Measurements from ENCODE around the gene SLF2. TPM values are rescaled to one million over a fixed set of nuclear protein-coding genes. Genes with fewer than 3 reads are reported as not detected.

SLF2 gene
- total and polyA plus RNA-seq, 9 of the 15 experiments (the other 6 are each of a cell fraction or from before 2014, with no cell fraction given), result 1.7 to 18.4 (median 7.8) TPM

DNA sequence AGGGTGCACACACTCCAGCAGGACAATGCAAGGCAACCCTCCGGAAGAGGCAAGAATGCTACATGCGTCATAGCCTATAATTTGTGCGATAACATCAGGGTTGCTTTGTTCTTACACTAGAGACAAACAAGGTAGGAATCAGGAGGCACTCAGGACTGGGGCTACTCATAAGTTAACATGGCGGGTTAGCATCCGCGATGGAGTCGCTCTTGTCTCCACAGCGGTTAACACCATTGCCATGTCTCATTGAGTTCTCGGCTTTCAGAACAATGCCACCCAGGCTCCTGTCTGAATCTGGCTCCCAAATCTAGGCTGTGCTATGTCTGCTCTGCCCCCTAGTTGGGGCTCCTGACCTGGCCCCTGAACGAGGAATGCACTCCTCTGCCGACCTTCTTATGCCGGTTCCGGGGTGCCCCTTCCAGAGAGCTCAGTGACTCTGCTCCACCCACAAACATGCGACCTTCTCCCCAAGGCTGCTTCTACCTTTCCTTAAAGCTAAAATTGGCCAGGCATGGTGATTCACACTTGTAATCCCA, 24.9 kb upstream of the SLF2 start:
- Histone ChIP-seq H3K4me2 (ENCODE audit: insufficient read depth, low read length) (no peak overlapping the region), H4K20me1 (replicated peaks; ENCODE audit: control insufficient read depth, insufficient read depth, low read length) (no peaks in the 10 kb centered on the region), H3K9ac (ENCODE audit: insufficient read depth in 1 of 2, low read depth in 2 of 2, low read length in 2 of 2) (no peak overlapping the region), H3K27me3 (ENCODE audit: control insufficient read depth in 2 of 2, insufficient read depth in 2 of 2, low read length in 2 of 2) (peaks cover 2 to 13% of the 10 kb centered on the region in 2 experiments; a peak in 3 of 5 replicates), H3K9me1 (ENCODE audit: control insufficient read depth, insufficient read depth, low read length) (no peaks in the 10 kb centered on the region), H3K27ac (ENCODE audit: extremely low read depth, low read depth, low read length) (no peak overlapping the region), H2AFZ (ENCODE audit: low read depth, low read length) (no peak overlapping the region), H3K36me3 (ENCODE audit: control insufficient read depth, insufficient read depth, low read length) (no peaks in the 10 kb centered on the region), H3K4me3 (no peak overlapping the region), H3K4me1 (replicated peaks in 1 of 2; ENCODE audit: control insufficient read depth in 2 of 2, insufficient read depth in 2 of 2, low read length in 2 of 2) (no peaks in the 10 kb centered on the region; a peak in 1 of 5 replicates), H3K9me3 (replicated peaks; ENCODE audit: control insufficient read depth, insufficient read depth, low read depth, low read length) (no peaks in the 10 kb centered on the region), H3K79me2 (ENCODE audit: control insufficient read depth, insufficient read depth, low read length) (no peaks in the 10 kb centered on the region)
- intact Hi-C loops (cut with micrococcal nuclease), result no loop called here
- CTCF ChIA-PET (ENCODE audit: low intra/inter-chr PET ratio), result no interaction called here
- DNase-seq (ENCODE audit: extremely low read depth in 1 of 4, low spot score in 3 of 4) (no peak), ATAC-seq (no peak; the same call in 2 of the 3 replicates), FAIRE-seq (no peak)
- WGBS (ENCODE audit: insufficient coverage, low coverage, missing lambda C conversion rate), result 19% methylated on average over 13 of the region's 14 CpGs
- POLR2A ChIA-PET, result interaction anchor here (0.6 to 1.1 kb wide), 3 partner anchors 10 to 274 kb away, joined by 3 to 4 read pairs (median 3); no protein-coding TSS in a partner anchor
- BruUV-seq (replicated peaks), result no TSS peak
- in situ Hi-C loops (cut with MboI), result loop anchor here (25.0 kb wide), 1 partner anchor 551 kb away; the partner anchor contains the start of genes PKD2L1 and SCD
- TF ChIP-seq SIRT6 (IDR thresholded peaks at IDR 0.05; ENCODE audit: low read depth, low read length) (no peak), SMAD3 (CRISPR knock-in tag; conservative IDR thresholded peaks at IDR 0.05) (0 out of 2 replicates have a peak, but pooled peaks have one; percentile 34), LARP7 (IDR thresholded peaks at IDR 0.05) (no peak), HEY1 (CRISPR knock-in tag; IDR thresholded peaks at IDR 0.05; ENCODE audit: borderline replicate concordance) (no peak), ZNF699 (CRISPR knock-in tag; IDR thresholded peaks at IDR 0.05; ENCODE audit: insufficient replicate concordance) (no peak), CEBPG (CRISPR knock-in tag; IDR thresholded peaks at IDR 0.05) (no peak), CEBPG (tag; conservative IDR thresholded peaks at IDR 0.05 in 1 of 2, IDR thresholded peaks at IDR 0.05 in 1 of 2) (0 out of 4 replicates have a peak, but pooled peaks of 1 of the 2 experiments have one; percentile 50), ZNF197 (CRISPR knock-in tag; IDR thresholded peaks at IDR 0.05; ENCODE audit: low read depth) (peak; percentile 81), NR4A1 (CRISPR knock-in tag; IDR thresholded peaks at IDR 0.05) (no peak), NR4A1 (tag; IDR thresholded peaks at IDR 0.05) (peak; percentile 45; the same call in 1 of the 2 replicates), ZNF766 (CRISPR knock-in tag; conservative IDR thresholded peaks at IDR 0.05) (peak; percentile 64; the same call in 1 of the 2 replicates), ETV1 (tag; conservative IDR thresholded peaks at IDR 0.05; ENCODE audit: low read depth) (0 out of 2 replicates have a peak, but pooled peaks have one; percentile 28), SOX6 (IDR thresholded peaks at IDR 0.05) (peak; percentile 69; the same call in 1 of the 2 replicates), ZNF239 (CRISPR knock-in tag; IDR thresholded peaks at IDR 0.05) (peak; percentile 22; the same call in 1 of the 2 replicates)
- TF ChIP-seq, protein P1, sequence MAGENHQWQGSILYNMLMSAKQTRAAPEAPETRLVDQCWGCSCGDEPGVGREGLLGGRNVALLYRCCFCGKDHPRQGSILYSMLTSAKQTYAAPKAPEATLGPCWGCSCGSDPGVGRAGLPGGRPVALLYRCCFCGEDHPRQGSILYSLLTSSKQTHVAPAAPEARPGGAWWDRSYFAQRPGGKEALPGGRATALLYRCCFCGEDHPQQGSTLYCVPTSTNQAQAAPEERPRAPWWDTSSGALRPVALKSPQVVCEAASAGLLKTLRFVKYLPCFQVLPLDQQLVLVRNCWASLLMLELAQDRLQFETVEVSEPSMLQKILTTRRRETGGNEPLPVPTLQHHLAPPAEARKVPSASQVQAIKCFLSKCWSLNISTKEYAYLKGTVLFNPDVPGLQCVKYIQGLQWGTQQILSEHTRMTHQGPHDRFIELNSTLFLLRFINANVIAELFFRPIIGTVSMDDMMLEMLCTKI (IDR thresholded peaks at IDR 0.05; ENCODE audit: partially characterized antibody), result no peak
- TF ChIP-seq, protein P2, sequence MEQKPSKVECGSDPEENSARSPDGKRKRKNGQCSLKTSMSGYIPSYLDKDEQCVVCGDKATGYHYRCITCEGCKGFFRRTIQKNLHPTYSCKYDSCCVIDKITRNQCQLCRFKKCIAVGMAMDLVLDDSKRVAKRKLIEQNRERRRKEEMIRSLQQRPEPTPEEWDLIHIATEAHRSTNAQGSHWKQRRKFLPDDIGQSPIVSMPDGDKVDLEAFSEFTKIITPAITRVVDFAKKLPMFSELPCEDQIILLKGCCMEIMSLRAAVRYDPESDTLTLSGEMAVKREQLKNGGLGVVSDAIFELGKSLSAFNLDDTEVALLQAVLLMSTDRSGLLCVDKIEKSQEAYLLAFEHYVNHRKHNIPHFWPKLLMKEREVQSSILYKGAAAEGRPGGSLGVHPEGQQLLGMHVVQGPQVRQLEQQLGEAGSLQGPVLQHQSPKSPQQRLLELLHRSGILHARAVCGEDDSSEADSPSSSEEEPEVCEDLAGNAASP (IDR thresholded peaks at IDR 0.05), result no peak
- TF ChIP-seq, protein P3, sequence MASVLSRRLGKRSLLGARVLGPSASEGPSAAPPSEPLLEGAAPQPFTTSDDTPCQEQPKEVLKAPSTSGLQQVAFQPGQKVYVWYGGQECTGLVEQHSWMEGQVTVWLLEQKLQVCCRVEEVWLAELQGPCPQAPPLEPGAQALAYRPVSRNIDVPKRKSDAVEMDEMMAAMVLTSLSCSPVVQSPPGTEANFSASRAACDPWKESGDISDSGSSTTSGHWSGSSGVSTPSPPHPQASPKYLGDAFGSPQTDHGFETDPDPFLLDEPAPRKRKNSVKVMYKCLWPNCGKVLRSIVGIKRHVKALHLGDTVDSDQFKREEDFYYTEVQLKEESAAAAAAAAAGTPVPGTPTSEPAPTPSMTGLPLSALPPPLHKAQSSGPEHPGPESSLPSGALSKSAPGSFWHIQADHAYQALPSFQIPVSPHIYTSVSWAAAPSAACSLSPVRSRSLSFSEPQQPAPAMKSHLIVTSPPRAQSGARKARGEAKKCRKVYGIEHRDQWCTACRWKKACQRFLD (CRISPR knock-in tag; IDR thresholded peaks at IDR 0.05), result peak; percentile 76; the same call in 1 of the 2 replicates
